T-helper 17 cell (primary cell): ENCODE measurements around the gene SDK1. TPM values are rescaled to one million over a fixed set of nuclear protein-coding genes. Genes with fewer than 3 reads are reported as not detected.
"Not testable (repeated sequence)": the region's sequence is repeated elsewhere in the genome, so short reads cannot be mapped to it uniquely, and the experiment has no call there.

Source experiments
- ATAC-seq: fragments of 150-1000 bp; cut with Tn5 transposase; 2 replicates; pipeline ENCODE4 v1.10.0; 2021; ENCODE audit warnings: mild to moderate bottlenecking, moderate library complexity
- DNase-seq, 3 donors: peaks; one replicate each; pipeline versions ENCODE4 v3.0.0 to v3.0.0-alpha.2; 2020 to 2021
- H3K9me3 ChIP-seq: one replicate; pipeline ENCODE4 v1.7.0; 2013; ENCODE audit warnings: low read length, mild to moderate bottlenecking; ENCODE audit not compliant: control insufficient read depth, poor library complexity, severe bottlenecking
- H3K27ac Mint-ChIP-seq: one replicate; pipeline ENCODE4 v1.8.0; 2022; ENCODE audit warnings: mild to moderate bottlenecking, moderate library complexity, mixed read lengths
- H3K27me3 Mint-ChIP-seq: one replicate; pipeline ENCODE4 v1.8.0; 2022; ENCODE audit warnings: mixed read lengths
- H3K36me3 Mint-ChIP-seq: one replicate; pipeline ENCODE4 v1.8.0; 2022; ENCODE audit warnings: low read depth, mixed read lengths
- H3K4me1 Mint-ChIP-seq: one replicate; pipeline ENCODE4 v1.8.0; 2022; ENCODE audit warnings: mild to moderate bottlenecking, mixed read lengths
- H3K4me3 Mint-ChIP-seq: one replicate; pipeline ENCODE4 v1.8.0; 2022; ENCODE audit warnings: mild to moderate bottlenecking, moderate library complexity, mixed read lengths
- total RNA-seq, 4 donors: library from RNA in 2 of 4; stranded (reverse) in 2 of 4; gene quantifications; one replicate each; pipeline ENCODE4 v1.2.3 and lab custom pipeline; 2022 to 2026

The SDK1 gene
- total RNA-seq, 2 donors from 2014 or later = 0.12 to 0.13 TPM

- ATAC-seq (no peak), DNase-seq (no peak)
- no peaks in the 10 kb centered on the region for H3K9me3 ChIP-seq
- H3K36me3 Mint-ChIP-seq = no peaks in the 10 kb centered on the region
- no peaks in the 10 kb centered on the region for H3K27me3 Mint-ChIP-seq
- no peaks in the 10 kb centered on the region for H3K4me1 Mint-ChIP-seq
- H3K4me3 Mint-ChIP-seq = no peak overlapping the region
- no peak overlapping the region for H3K27ac Mint-ChIP-seq
Measured at GRCh38 chr7:4208586-4208985, 907.5 kb downstream of the SDK1 start.

- no peak overlapping the region for H3K4me3 Mint-ChIP-seq
- DNase-seq = no peak
- no peaks in the 10 kb centered on the region for H3K27me3 Mint-ChIP-seq
- no peak overlapping the region for H3K27ac Mint-ChIP-seq
- no peaks in the 10 kb centered on the region for H3K9me3 ChIP-seq
- H3K36me3 Mint-ChIP-seq = no peaks in the 10 kb centered on the region
- no peak for ATAC-seq
- no peaks in the 10 kb centered on the region for H3K4me1 Mint-ChIP-seq
Measured at GRCh38 chr7:4209126-4209525, 908.1 kb downstream of the SDK1 start.

- no peaks in the 10 kb centered on the region for H3K4me1 Mint-ChIP-seq
- H3K36me3 Mint-ChIP-seq = no peaks in the 10 kb centered on the region
- no peaks in the 10 kb centered on the region for H3K27me3 Mint-ChIP-seq
- DNase-seq (no peak), ATAC-seq (no peak)
- H3K9me3 ChIP-seq = no peaks in the 10 kb centered on the region
- no peak overlapping the region for H3K27ac Mint-ChIP-seq
- H3K4me3 Mint-ChIP-seq = no peak overlapping the region
Measured at GRCh38 chr7:4209966-4210365, 908.9 kb downstream of the SDK1 start.

GRCh38 chr7:4210821-4211220, 909.8 kb downstream of the SDK1 start:
- H3K4me3 Mint-ChIP-seq = no peak overlapping the region
- H3K36me3 Mint-ChIP-seq = no peaks in the 10 kb centered on the region
- H3K9me3 ChIP-seq = no peaks in the 10 kb centered on the region
- DNase-seq = no peak
- no peak for ATAC-seq
- H3K4me1 Mint-ChIP-seq = no peaks in the 10 kb centered on the region
- H3K27ac Mint-ChIP-seq = no peak overlapping the region
- H3K27me3 Mint-ChIP-seq = no peaks in the 10 kb centered on the region

- H3K9me3 ChIP-seq = no peaks in the 10 kb centered on the region
- H3K36me3 Mint-ChIP-seq = no peaks in the 10 kb centered on the region
- DNase-seq (no peak), ATAC-seq (no peak)
- no peaks in the 10 kb centered on the region for H3K4me1 Mint-ChIP-seq
- H3K4me3 Mint-ChIP-seq = no peak overlapping the region
- H3K27me3 Mint-ChIP-seq = no peaks in the 10 kb centered on the region
- H3K27ac Mint-ChIP-seq = no peak overlapping the region
Measured at GRCh38 chr7:4211261-4211660, 910.2 kb downstream of the SDK1 start.

- ATAC-seq (no peak), DNase-seq (no peak)
- no peak overlapping the region for H3K27ac Mint-ChIP-seq
- no peaks in the 10 kb centered on the region for H3K27me3 Mint-ChIP-seq
- H3K9me3 ChIP-seq = no peaks in the 10 kb centered on the region
- H3K4me3 Mint-ChIP-seq = no peak overlapping the region
- H3K36me3 Mint-ChIP-seq = no peaks in the 10 kb centered on the region
- H3K4me1 Mint-ChIP-seq = no peaks in the 10 kb centered on the region
Measured at GRCh38 chr7:4212376-4212775, 911.3 kb downstream of the SDK1 start.

- H3K4me3 Mint-ChIP-seq = no peak overlapping the region
- no peak for DNase-seq
- no peaks in the 10 kb centered on the region for H3K9me3 ChIP-seq
- no peaks in the 10 kb centered on the region for H3K4me1 Mint-ChIP-seq
- no peak for ATAC-seq
- H3K36me3 Mint-ChIP-seq = no peaks in the 10 kb centered on the region
- H3K27me3 Mint-ChIP-seq = no peaks in the 10 kb centered on the region
- H3K27ac Mint-ChIP-seq = no peak overlapping the region
Measured at GRCh38 chr7:4214291-4215155, 913.5 kb downstream of the SDK1 start.

- H3K4me1 Mint-ChIP-seq = no peaks in the 10 kb centered on the region
- no peak overlapping the region for H3K27ac Mint-ChIP-seq
- no peak for DNase-seq
- no peaks in the 10 kb centered on the region for H3K27me3 Mint-ChIP-seq
- H3K36me3 Mint-ChIP-seq = no peaks in the 10 kb centered on the region
- no peak overlapping the region for H3K4me3 Mint-ChIP-seq
- H3K9me3 ChIP-seq = no peaks in the 10 kb centered on the region
- ATAC-seq = no peak
Measured at GRCh38 chr7:4215176-4215720, 914.2 kb downstream of the SDK1 start.

- ATAC-seq (no peak), DNase-seq (no peak)
- no peak overlapping the region for H3K4me3 Mint-ChIP-seq
- no peaks in the 10 kb centered on the region for H3K4me1 Mint-ChIP-seq
- H3K27me3 Mint-ChIP-seq = no peaks in the 10 kb centered on the region
- no peak overlapping the region for H3K27ac Mint-ChIP-seq
- H3K36me3 Mint-ChIP-seq = no peaks in the 10 kb centered on the region
- H3K9me3 ChIP-seq = no peaks in the 10 kb centered on the region
Measured at GRCh38 chr7:4216016-4216415, 915.0 kb downstream of the SDK1 start.

GRCh38 chr7:4217126-4217660, 916.1 kb downstream of the SDK1 start:
- ATAC-seq, H3K4me1 Mint-ChIP-seq, H3K27ac Mint-ChIP-seq, H3K27me3 Mint-ChIP-seq, DNase-seq, H3K36me3 Mint-ChIP-seq, H3K9me3 ChIP-seq, H3K4me3 Mint-ChIP-seq: not testable (repeated sequence)

- no peak for ATAC-seq
- Mint-ChIP-seq H3K36me3 (no peaks in the 10 kb centered on the region), H3K27ac (no peak overlapping the region), H3K4me1 (no peaks in the 10 kb centered on the region), H3K27me3 (no peaks in the 10 kb centered on the region), H3K4me3 (no peak overlapping the region)
- no peak for DNase-seq
- H3K9me3 ChIP-seq = no peaks in the 10 kb centered on the region
Measured at GRCh38 chr7:4218481-4218880, 917.4 kb downstream of the SDK1 start.

- Mint-ChIP-seq H3K36me3 (no peaks in the 10 kb centered on the region), H3K4me1 (no peaks in the 10 kb centered on the region), H3K27me3 (no peaks in the 10 kb centered on the region), H3K27ac (no peak overlapping the region), H3K4me3 (no peak overlapping the region)
- ATAC-seq (no peak), DNase-seq (no peak)
- no peaks in the 10 kb centered on the region for H3K9me3 ChIP-seq
Measured at GRCh38 chr7:4220011-4220410, 919.0 kb downstream of the SDK1 start.

GRCh38 chr7:4221043-4221442, 920.0 kb downstream of the SDK1 start:
- Mint-ChIP-seq H3K27ac (no peak overlapping the region), H3K4me3 (no peak overlapping the region), H3K27me3 (no peaks in the 10 kb centered on the region), H3K4me1 (no peaks in the 10 kb centered on the region), H3K36me3 (no peaks in the 10 kb centered on the region)
- DNase-seq (no peak), ATAC-seq (no peak)
- H3K9me3 ChIP-seq = no peaks in the 10 kb centered on the region

GRCh38 chr7:4222676-4223075, 921.6 kb downstream of the SDK1 start:
- no peaks in the 10 kb centered on the region for H3K36me3 Mint-ChIP-seq
- H3K9me3 ChIP-seq = no peaks in the 10 kb centered on the region
- H3K27me3 Mint-ChIP-seq = no peaks in the 10 kb centered on the region
- no peaks in the 10 kb centered on the region for H3K4me1 Mint-ChIP-seq
- ATAC-seq (no peak), DNase-seq (no peak)
- no peak overlapping the region for H3K4me3 Mint-ChIP-seq
- no peak overlapping the region for H3K27ac Mint-ChIP-seq
